GM21515 (cell line): ENCODE measurements around the gene HAS3.
"Not testable (repeated sequence)": the region's sequence is repeated elsewhere in the genome, so short reads cannot be mapped to it uniquely, and the experiment has no call there.

ENCODE experiments used
- ATAC-seq: cut with Tn5 transposase; IDR thresholded peaks from one replicate; pipeline ENCODE4 v1.9.1; 2021; ENCODE audit not compliant: unreplicated experiment

The HAS3 gene

GRCh38 chr16:69115837-69116236 is 10.4 kb downstream of the HAS3 start:
- no peak for ATAC-seq

- ATAC-seq: no peak
Observed at GRCh38 chr16:69116256-69116875, 10.9 kb downstream of the HAS3 start.

- ATAC-seq: no peak
Observed at GRCh38 chr16:69116906-69117305, 11.5 kb downstream of the HAS3 start.

GRCh38 chr16:69118468-69118867 is 13.0 kb downstream of the HAS3 start:
- no peak for ATAC-seq

- ATAC-seq: no peak
Observed at GRCh38 chr16:69118994-69119393, 13.5 kb downstream of the HAS3 start.

- no peak for ATAC-seq
Observed at GRCh38 chr16:69119536-69119935, 14.1 kb downstream of the HAS3 start.

- no peak for ATAC-seq
Observed at GRCh38 chr16:69120096-69120664, 14.7 kb downstream of the HAS3 start.

GRCh38 chr16:69123910-69124309 is 18.5 kb downstream of the HAS3 start:
- no peak for ATAC-seq

GRCh38 chr16:69124406-69124805 is 19.0 kb downstream of the HAS3 start:
- not testable (repeated sequence) for ATAC-seq

- ATAC-seq: not testable (repeated sequence)
Observed at GRCh38 chr16:69124961-69125360, 19.5 kb downstream of the HAS3 start.

- ATAC-seq: no peak
Observed at GRCh38 chr16:69126221-69126620, 20.8 kb downstream of the HAS3 start.

- ATAC-seq: not testable (repeated sequence)
Observed at GRCh38 chr16:69126801-69127200, 21.3 kb downstream of the HAS3 start.

- ATAC-seq: no peak
Observed at GRCh38 chr16:69127966-69128510, 22.6 kb downstream of the HAS3 start.

- no peak for ATAC-seq
Observed at GRCh38 chr16:69130461-69130860, 25.0 kb downstream of the HAS3 start.

GRCh38 chr16:69131167-69131838 is 25.9 kb downstream of the HAS3 start:
- no peak for ATAC-seq

GRCh38 chr16:69131839-69132423 is 26.5 kb downstream of the HAS3 start:
- peak; percentile 37 for ATAC-seq

- peak; percentile 76 for ATAC-seq
Observed at GRCh38 chr16:69132424-69133252, 27.2 kb downstream of the HAS3 start, which contains the start of the genes CHTF8 and UTP4. Gene CHTF8 (minus strand): TSS chr16:69132588. CDS start chr16:69121458, 11,130 bp downstream. Gene UTP4 (plus strand): TSS chr16:69132649. CDS start chr16:69133460, 811 bp downstream.

- no peak for ATAC-seq
Observed at GRCh38 chr16:69133373-69133954, 28.0 kb downstream of the HAS3 start.

GRCh38 chr16:69138608-69139007 is 33.2 kb downstream of the HAS3 start:
- no peak for ATAC-seq

GRCh38 chr16:69139464-69139863 is 34.0 kb downstream of the HAS3 start:
- not testable (repeated sequence) for ATAC-seq
